Sigmoid colon (tissue), 4 donors: ENCODE results near the gene PGLYRP1.

ENCODE experiments used
- CTCF ChIP-seq, 4 experiments: fragments of 450-650 bp in 3 of 4; fragments of 200-600 bp in 1 of 4; IDR thresholded peaks; one replicate each; pipeline ENCODE4 v1.5.1; 2016 to 2019; ENCODE audit warnings: antibody characterized with exemption in 4 of 4, mild to moderate bottlenecking in 3 of 4, moderate library complexity in 2 of 4
- EP300 ChIP-seq, 4 donors: sonication (generic); formaldehyde crosslinking; IDR thresholded peaks; one replicate each; pipeline ENCODE4 v1.6.1; 2017; ENCODE audit warnings: antibody characterized with exemption in 4 of 4
- POLR2A ChIP-seq, 2 donors: fragments of 450-650 bp; IDR thresholded peaks; one replicate each; pipeline ENCODE4 v1.6.1; 2016; ENCODE audit warnings: antibody characterized with exemption in 2 of 2, mild to moderate bottlenecking in 2 of 2, moderate library complexity in 2 of 2
- POLR2AphosphoS5 ChIP-seq, 4 donors: sonication (generic); formaldehyde crosslinking; IDR thresholded peaks; one replicate each; pipeline ENCODE4 v1.6.1; 2017; ENCODE audit warnings: antibody characterized with exemption in 4 of 4

GRCh38 chr19:45978156-45978555, 44.7 kb downstream of the PGLYRP1 start:
- TF ChIP-seq CTCF (IDR thresholded peaks at IDR 0.05), result no peak
- no peak for TF ChIP-seq POLR2A (IDR thresholded peaks at IDR 0.05)
- TF ChIP-seq POLR2AphosphoS5 (IDR thresholded peaks at IDR 0.05), result no peak
- no peak for TF ChIP-seq EP300 (IDR thresholded peaks at IDR 0.05)
